ENCODE measurements around the gene SACS. TPM values are rescaled to one million over a fixed set of nuclear protein-coding genes. Genes with fewer than 3 reads are reported as not detected.

The SACS gene
- total and polyA plus RNA-seq, 2 of the 4 experiments (the other 2 are of a cell fraction) = 14.7 to 121 TPM

GRCh38 chr13:23477101-23477500 is 43.6 kb upstream of the SACS start:
- H4K91ac ChIP-seq (ENCODE audit: insufficient read depth, low read depth, low read length) = no peak overlapping the region
- H3K56ac ChIP-seq (ENCODE audit: extremely low read depth, insufficient read depth, low read length) = no peak overlapping the region
- no peak overlapping the region for H3K4me3 ChIP-seq (ENCODE audit: insufficient read depth, low read depth, low read length)
- H3K36me3 ChIP-seq (ENCODE audit: control insufficient read depth, insufficient read depth, low read length) = no peaks in the 10 kb centered on the region
- no peak overlapping the region for H4K8ac ChIP-seq (ENCODE audit: low read depth in 2 of 2, low read length in 2 of 2)
- no peaks in the 10 kb centered on the region for H3K79me1 ChIP-seq (ENCODE audit: low read depth in 1 of 2, low read length in 2 of 2)
- H3K23ac ChIP-seq (ENCODE audit: low read depth, low read length) = no peak overlapping the region
- no peak overlapping the region for H2BK15ac ChIP-seq (ENCODE audit: low read depth, low read length)
- H3K4me1 ChIP-seq (ENCODE audit: control insufficient read depth, insufficient read depth, low read length) = no peaks in the 10 kb centered on the region
- H2BK120ac ChIP-seq (ENCODE audit: low read depth, low read length) = no peak overlapping the region
- dilution Hi-C loops (cut with HindIII; ENCODE audit: low sequenced_read_pairs, unreplicated experiment) (no loop called here), intact Hi-C loops (cut with micrococcal nuclease) (no loop called here), in situ Hi-C loops (cut with MboI; ENCODE audit: low sequenced_read_pairs) (no loop called here)
- H3K27ac ChIP-seq (ENCODE audit: insufficient read depth, low read length) = no peak overlapping the region
- BruUV-seq (replicated peaks) = no TSS peak
- H2AK5ac ChIP-seq (ENCODE audit: low read depth, low read length) = no peak overlapping the region
- H2AFZ ChIP-seq (replicated peaks; ENCODE audit: low read length, poor library complexity) = no peak overlapping the region
- ChIA-PET CTCF (no interaction called here), POLR2A (ENCODE audit: unreplicated experiment) (no interaction called here)
- H3K9me1 ChIP-seq (ENCODE audit: insufficient read depth, low read length) = no peaks in the 10 kb centered on the region
- H3K14ac ChIP-seq (replicated peaks; ENCODE audit: low read depth, low read length) = no peak overlapping the region
- no peak overlapping the region for H2BK5ac ChIP-seq (ENCODE audit: low read depth, low read length, poor library complexity, severe bottlenecking)
- no peak overlapping the region for H3K9ac ChIP-seq (ENCODE audit: low read depth, low read length)
- DNase-seq = peak; percentile 22
- no peak overlapping the region for H3K4me2 ChIP-seq (ENCODE audit: low read depth, low read length)
- no peak overlapping the region for H2BK20ac ChIP-seq (ENCODE audit: low read depth, low read length)
- no peak overlapping the region for H3K18ac ChIP-seq (ENCODE audit: low read depth, low read length)
- TF ChIP-seq MAZ (IDR thresholded peaks at IDR 0.05; ENCODE audit: borderline replicate concordance, low read depth, low read length) (no peak), FOS (IDR thresholded peaks at IDR 0.05; ENCODE audit: low read depth, low read length) (no peak), CEBPB (IDR thresholded peaks at IDR 0.05; ENCODE audit: low read depth, low read length) (no peak)
- H4K5ac ChIP-seq (ENCODE audit: low read depth, low read length) = no peak overlapping the region
- ATAC-seq (ENCODE audit: low read depth) = no peak
- no peak overlapping the region for H3K4ac ChIP-seq (ENCODE audit: low read depth, low read length)
- no peak overlapping the region for H2AK9ac ChIP-seq (replicated peaks; ENCODE audit: low read depth, low read length, poor library complexity)
- no peaks in the 10 kb centered on the region for H4K20me1 ChIP-seq (ENCODE audit: insufficient read depth, low read length)
- peaks cover 8% of the 10 kb centered on the region for H3K9me3 ChIP-seq (ENCODE audit: control insufficient read depth, insufficient read depth, low read length)
- H3K27me3 ChIP-seq (ENCODE audit: control insufficient read depth, insufficient read depth, low read length) = no peaks in the 10 kb centered on the region

All from IMR-90 (cell line).